H9 (cell line): ENCODE data around the gene CDK10. TPM values are rescaled to one million over a fixed set of nuclear protein-coding genes. Genes with fewer than 3 reads are reported as not detected.

Source experiments
- DNase-seq: peaks from one replicate; pipeline ENCODE4 v3.0.0-alpha.2; 2017
- H2AFZ ChIP-seq: one replicate; pipeline ENCODE4 v1.6.1; 2013; ENCODE audit warnings: mild to moderate bottlenecking, low read length, control low read depth, moderate library complexity
- H2AK5ac ChIP-seq: 2 replicates; pipeline ENCODE4 v1.6.1; 2013; ENCODE audit warnings: low read length, control low read depth, mixed read lengths; ENCODE audit not compliant: insufficient read length
- H2BK120ac ChIP-seq: one replicate; pipeline ENCODE4 v1.6.1; 2013; ENCODE audit warnings: low read depth, mild to moderate bottlenecking, low read length, control low read depth, inconsistent platforms; ENCODE audit not compliant: poor library complexity, severe bottlenecking
- H2BK12ac ChIP-seq: 2 replicates; pipeline ENCODE4 v1.6.1; 2013; ENCODE audit warnings: low read length, control low read depth, mixed read lengths, low read depth; ENCODE audit not compliant: insufficient read length
- H2BK15ac ChIP-seq: 2 replicates; pipeline ENCODE4 v1.6.1; 2013; ENCODE audit warnings: low read depth, low read length, control low read depth
- H2BK20ac ChIP-seq: one replicate; pipeline ENCODE4 v1.6.1; 2013; ENCODE audit warnings: low read depth, mild to moderate bottlenecking, low read length, control low read depth, inconsistent platforms; ENCODE audit not compliant: poor library complexity, severe bottlenecking
- H2BK5ac ChIP-seq: 2 replicates; pipeline ENCODE4 v1.6.1; 2013; ENCODE audit warnings: low read length, control low read depth, mixed read lengths; ENCODE audit not compliant: insufficient read length
- H3K14ac ChIP-seq: 2 replicates; pipeline ENCODE4 v1.6.1; 2013; ENCODE audit warnings: low read length, control low read depth; ENCODE audit not compliant: insufficient read depth
- H3K18ac ChIP-seq: 2 replicates; pipeline ENCODE4 v1.6.1; 2013; ENCODE audit warnings: low read depth, mild to moderate bottlenecking, mixed read lengths, low read length, control low read depth; ENCODE audit not compliant: insufficient read length
- H3K23ac ChIP-seq: 2 replicates; pipeline ENCODE4 v1.6.1; 2013; ENCODE audit warnings: low read length, control low read depth, mixed read lengths, low read depth; ENCODE audit not compliant: insufficient read length
- H3K23me2 ChIP-seq: 2 replicates; pipeline ENCODE4 v1.6.1; 2013; ENCODE audit warnings: low read depth, mild to moderate bottlenecking, mixed read lengths, low read length, control low read depth; ENCODE audit not compliant: insufficient read length, poor library complexity, severe bottlenecking
- H3K27ac ChIP-seq: 2 replicates; pipeline ENCODE4 v1.5.1; 2013; ENCODE audit warnings: low read length, control low read depth, mixed read lengths, low read depth; ENCODE audit not compliant: insufficient read length
- H3K27me3 ChIP-seq: 2 replicates; pipeline ENCODE4 v1.6.1; 2013; ENCODE audit warnings: low read length, control low read depth, inconsistent platforms; ENCODE audit not compliant: insufficient read depth
- H3K4ac ChIP-seq: 2 replicates; pipeline ENCODE4 v1.6.1; 2013; ENCODE audit warnings: low read depth, mild to moderate bottlenecking, control low read depth, inconsistent platforms, low read length, moderate library complexity
- H3K4me1 ChIP-seq: 2 replicates; pipeline ENCODE4 v1.6.1; 2013; ENCODE audit warnings: low read length, control low read depth, inconsistent platforms; ENCODE audit not compliant: insufficient read depth
- H3K4me2 ChIP-seq: 2 replicates; pipeline ENCODE4 v1.6.1; 2013; ENCODE audit warnings: low read length, control low read depth, mixed read lengths; ENCODE audit not compliant: insufficient read length, insufficient read depth
- H3K56ac ChIP-seq: 2 replicates; pipeline ENCODE4 v1.6.1; 2013; ENCODE audit warnings: low read depth, mild to moderate bottlenecking, mixed read lengths, low read length, control low read depth; ENCODE audit not compliant: insufficient read length
- H3K79me1 ChIP-seq: 2 replicates; pipeline ENCODE4 v1.6.1; 2013; ENCODE audit warnings: low read depth, mild to moderate bottlenecking, moderate library complexity, low read length, control low read depth, inconsistent platforms; ENCODE audit not compliant: insufficient read depth, poor library complexity, severe bottlenecking
- H3K79me2 ChIP-seq: 2 replicates; pipeline ENCODE4 v1.6.1; 2013; ENCODE audit warnings: low read length, control low read depth, inconsistent platforms; ENCODE audit not compliant: insufficient read depth
- H3K9ac ChIP-seq: 2 replicates; pipeline ENCODE4 v1.6.1; 2013; ENCODE audit warnings: low read length, control low read depth, mixed read lengths; ENCODE audit not compliant: insufficient read length; ENCODE audit errors: extremely low read depth
- H3K9me3 ChIP-seq: one replicate; pipeline ENCODE4 v1.6.1; 2013; ENCODE audit warnings: low read depth, low read length, inconsistent platforms; ENCODE audit not compliant: control insufficient read depth
- H3T11ph ChIP-seq: one replicate; pipeline ENCODE4 v1.6.1; 2013; ENCODE audit warnings: mild to moderate bottlenecking, low read length, control low read depth, inconsistent platforms
- H4K20me1 ChIP-seq: one replicate; pipeline ENCODE4 v1.6.1; 2013; ENCODE audit not compliant: control insufficient read depth, insufficient read length, insufficient read depth
- H4K5ac ChIP-seq: 2 replicates; pipeline ENCODE4 v1.6.1; 2013; ENCODE audit warnings: low read depth, mild to moderate bottlenecking, mixed read lengths, low read length, control low read depth; ENCODE audit not compliant: insufficient read length
- H4K8ac ChIP-seq: replicated peaks from 2 replicates; pipeline ENCODE4 v1.6.1; 2013; ENCODE audit warnings: low read length, control low read depth, mixed read lengths, low read depth; ENCODE audit not compliant: insufficient read length
- H4K91ac ChIP-seq: 2 replicates; pipeline ENCODE4 v1.6.1; 2013; ENCODE audit warnings: low read depth, mild to moderate bottlenecking, moderate library complexity, mixed read lengths, low read length, control low read depth; ENCODE audit not compliant: insufficient read length
- H3K27ac Mint-ChIP-seq, 3 experiments: 2 replicates in 2 of 3; 3 replicates in 1 of 3; pipeline ENCODE4 v1.8.0; 2020 to 2021; ENCODE audit warnings: mixed read lengths in 3 of 3, mild to moderate bottlenecking in 1 of 3, moderate library complexity in 1 of 3
- H3K27me3 Mint-ChIP-seq: 2 replicates; pipeline ENCODE4 v1.8.0; 2021; ENCODE audit warnings: low read depth, mild to moderate bottlenecking, moderate library complexity, mixed read lengths
- H3K36me3 Mint-ChIP-seq, 3 experiments: 2 replicates in 2 of 3; 3 replicates in 1 of 3; pipeline ENCODE4 v1.8.0; 2020 to 2021; ENCODE audit warnings: low read depth in 3 of 3, mixed read lengths in 3 of 3; ENCODE audit not compliant: insufficient read depth in 1 of 3
- H3K4me1 Mint-ChIP-seq, 2 experiments: 2 replicates each; pipeline ENCODE4 v1.8.0; 2020; ENCODE audit warnings: mixed read lengths in 2 of 2
- H3K4me3 Mint-ChIP-seq, 2 experiments: 2 replicates in 1 of 2; 3 replicates in 1 of 2; pipeline ENCODE4 v1.8.0; 2020 to 2021; ENCODE audit warnings: mild to moderate bottlenecking in 2 of 2, mixed read lengths in 2 of 2, moderate library complexity in 1 of 2
- H3K9me3 Mint-ChIP-seq, 2 experiments: 2 replicates in 1 of 2; 3 replicates in 1 of 2; pipeline ENCODE4 v1.8.0; 2020; ENCODE audit warnings: mild to moderate bottlenecking in 2 of 2, mixed read lengths in 2 of 2, moderate library complexity in 1 of 2
- CTCF ChIP-seq: fragments of 200-600 bp; sonication (generic); conservative IDR thresholded peaks from 3 replicates; pipeline ENCODE4 v1.8.0; 2021; ENCODE audit warnings: antibody characterized with exemption, mild to moderate bottlenecking
- WGBS: extraction: QIAGEN DNeasy Blood & Tissue Kit; methylation state at CpG from one replicate; pipeline ENCODE4 v1.1.7; 2013; ENCODE audit warnings: missing lambda C conversion rate, low lambda C conversion rate, mixed read lengths; ENCODE audit not compliant: insufficient read length; ENCODE audit errors: extremely low coverage; 5-methylcytosine and 5-hydroxymethylcytosine counted together
- total RNA-seq: library from RNA; stranded (reverse); gene quantifications from 2 replicates; pipeline ENCODE4 v1.2.1, GENCODE V29; 2021

CDK10 gene
- total RNA-seq, 1 experiment from 2014 or later: 77.1 TPM

GRCh38 chr16:89705006-89705405 is 18.5 kb downstream of the CDK10 start:
- no CpG with 5 or more reads among the region's 15 CpGs for WGBS
- Histone ChIP-seq H2BK5ac (no peak overlapping the region), H3K18ac (no peak overlapping the region), H2BK15ac (no peak overlapping the region), H2AFZ (no peak overlapping the region), H3K27ac (no peak overlapping the region), H3K79me1 (no peaks in the 10 kb centered on the region), H2AK5ac (no peak overlapping the region), H4K20me1 (no peaks in the 10 kb centered on the region), H3K4me2 (no peak overlapping the region), H4K5ac (no peak overlapping the region), H3K23ac (no peak overlapping the region), H3K79me2 (no peaks in the 10 kb centered on the region), H3K23me2 (peaks cover 11% of the 10 kb centered on the region), H2BK120ac (no peak overlapping the region), H3K9ac (no peak overlapping the region), H3K4ac (no peak overlapping the region), H3T11ph (no peak overlapping the region), H3K4me1 (no peaks in the 10 kb centered on the region), H2BK20ac (no peak overlapping the region), H3K9me3 (no peaks in the 10 kb centered on the region), H3K14ac (no peak overlapping the region), H4K91ac (no peak overlapping the region), H3K27me3 (no peaks in the 10 kb centered on the region), H4K8ac (no peak overlapping the region), H2BK12ac (no peak overlapping the region), H3K56ac (no peak overlapping the region)
- Mint-ChIP-seq H3K4me3 (peak overlapping the region in 1 of 2 experiments; percentile 38; a peak in 1 of 5 replicates), H3K27ac (no peak overlapping the region), H3K27me3 (peaks cover 29% of the 10 kb centered on the region), H3K36me3 (no peaks in the 10 kb centered on the region), H3K9me3 (no peaks in the 10 kb centered on the region), H3K4me1 (peaks cover 15 to 19% of the 10 kb centered on the region in 2 experiments)
- DNase-seq: no peak
- TF ChIP-seq CTCF: no peak
